Nephron progenitor cell (in vitro differentiated cells): Measurements from ENCODE around the gene NGEF.
A peak's percentile ranks its signal among the peaks of the same experiment; 100 is the strongest.

ENCODE experiments used
- DNase-seq: peaks from one replicate; pipeline ENCODE4 v3.0.0; 2021
- H3K27ac Mint-ChIP-seq: 2 replicates; pipeline ENCODE4 v1.8.0; 2021; ENCODE audit warnings: mild to moderate bottlenecking, moderate library complexity, mixed read lengths
- H3K27me3 Mint-ChIP-seq: 2 replicates; pipeline ENCODE4 v1.8.0; 2021; ENCODE audit warnings: mild to moderate bottlenecking, low read depth, mixed read lengths; ENCODE audit not compliant: poor library complexity
- H3K36me3 Mint-ChIP-seq: 2 replicates; pipeline ENCODE4 v1.8.0; 2021; ENCODE audit warnings: low read depth, mixed read lengths
- H3K4me1 Mint-ChIP-seq: 2 replicates; pipeline ENCODE4 v1.8.0; 2021; ENCODE audit warnings: mixed read lengths
- H3K4me3 Mint-ChIP-seq: 2 replicates; pipeline ENCODE4 v1.8.0; 2021; ENCODE audit warnings: mild to moderate bottlenecking, moderate library complexity, mixed read lengths
- H3K9me3 Mint-ChIP-seq: 2 replicates; pipeline ENCODE4 v1.8.0; 2021; ENCODE audit warnings: mild to moderate bottlenecking, moderate library complexity, mixed read lengths
- TF ChIP-seq, protein P1 (sequence below): fragments of 200-600 bp; sonication (generic); IDR thresholded peaks from 2 replicates; pipeline ENCODE4 v1.5.0; 2021; ENCODE audit warnings: antibody characterized with exemption

The NGEF gene

DNA sequence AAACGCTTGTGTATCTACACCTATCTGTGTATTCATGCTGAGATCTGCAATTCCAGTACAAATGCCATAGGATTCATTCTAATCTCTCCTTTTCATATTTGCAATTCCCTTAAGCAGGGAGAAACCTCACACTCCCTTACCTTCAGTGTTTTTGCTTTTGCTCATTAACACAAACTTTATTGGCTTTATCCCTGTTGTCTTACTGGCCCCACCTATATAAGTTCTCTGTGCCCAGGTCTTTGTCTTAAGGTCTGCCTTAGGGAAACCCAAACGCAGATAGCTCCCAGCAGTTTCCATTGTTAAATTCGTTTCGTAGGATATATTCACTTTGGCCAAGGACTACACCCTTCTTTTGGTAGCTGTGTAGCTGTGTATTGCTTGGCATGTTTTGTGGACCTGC lies 147.0 kb downstream of the NGEF start:
- no peaks in the 10 kb centered on the region for H3K9me3 Mint-ChIP-seq
- peaks cover 8% of the 10 kb centered on the region for H3K27me3 Mint-ChIP-seq
- H3K27ac Mint-ChIP-seq, result no peak overlapping the region
- no peak for DNase-seq
- TF ChIP-seq, protein P1, sequence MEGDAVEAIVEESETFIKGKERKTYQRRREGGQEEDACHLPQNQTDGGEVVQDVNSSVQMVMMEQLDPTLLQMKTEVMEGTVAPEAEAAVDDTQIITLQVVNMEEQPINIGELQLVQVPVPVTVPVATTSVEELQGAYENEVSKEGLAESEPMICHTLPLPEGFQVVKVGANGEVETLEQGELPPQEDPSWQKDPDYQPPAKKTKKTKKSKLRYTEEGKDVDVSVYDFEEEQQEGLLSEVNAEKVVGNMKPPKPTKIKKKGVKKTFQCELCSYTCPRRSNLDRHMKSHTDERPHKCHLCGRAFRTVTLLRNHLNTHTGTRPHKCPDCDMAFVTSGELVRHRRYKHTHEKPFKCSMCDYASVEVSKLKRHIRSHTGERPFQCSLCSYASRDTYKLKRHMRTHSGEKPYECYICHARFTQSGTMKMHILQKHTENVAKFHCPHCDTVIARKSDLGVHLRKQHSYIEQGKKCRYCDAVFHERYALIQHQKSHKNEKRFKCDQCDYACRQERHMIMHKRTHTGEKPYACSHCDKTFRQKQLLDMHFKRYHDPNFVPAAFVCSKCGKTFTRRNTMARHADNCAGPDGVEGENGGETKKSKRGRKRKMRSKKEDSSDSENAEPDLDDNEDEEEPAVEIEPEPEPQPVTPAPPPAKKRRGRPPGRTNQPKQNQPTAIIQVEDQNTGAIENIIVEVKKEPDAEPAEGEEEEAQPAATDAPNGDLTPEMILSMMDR, result no peak
- H3K4me3 Mint-ChIP-seq, result no peak overlapping the region
- H3K36me3 Mint-ChIP-seq, result peaks cover 5% of the 10 kb centered on the region
- H3K4me1 Mint-ChIP-seq, result peaks cover 20% of the 10 kb centered on the region

GRCh38 chr2:232865165-232865564 lies 147.9 kb downstream of the NGEF start:
- Mint-ChIP-seq H3K9me3 (no peaks in the 10 kb centered on the region), H3K36me3 (peaks cover 11% of the 10 kb centered on the region), H3K4me3 (no peak overlapping the region), H3K27me3 (peaks cover 8% of the 10 kb centered on the region), H3K4me1 (peaks cover 13% of the 10 kb centered on the region), H3K27ac (no peak overlapping the region)
- no peak for DNase-seq
- TF ChIP-seq, protein P1, result no peak

- no peak for DNase-seq
- H3K27ac Mint-ChIP-seq, result no peak overlapping the region
- H3K4me3 Mint-ChIP-seq, result no peak overlapping the region
- H3K4me1 Mint-ChIP-seq, result peaks cover 3% of the 10 kb centered on the region
- H3K9me3 Mint-ChIP-seq, result no peaks in the 10 kb centered on the region
- peaks cover 21% of the 10 kb centered on the region for H3K36me3 Mint-ChIP-seq
- H3K27me3 Mint-ChIP-seq, result peaks cover 3% of the 10 kb centered on the region
- TF ChIP-seq, protein P1, result no peak
These were observed 149.1 kb downstream of the NGEF start for GRCh38 chr2:232863996-232864395.

DNA sequence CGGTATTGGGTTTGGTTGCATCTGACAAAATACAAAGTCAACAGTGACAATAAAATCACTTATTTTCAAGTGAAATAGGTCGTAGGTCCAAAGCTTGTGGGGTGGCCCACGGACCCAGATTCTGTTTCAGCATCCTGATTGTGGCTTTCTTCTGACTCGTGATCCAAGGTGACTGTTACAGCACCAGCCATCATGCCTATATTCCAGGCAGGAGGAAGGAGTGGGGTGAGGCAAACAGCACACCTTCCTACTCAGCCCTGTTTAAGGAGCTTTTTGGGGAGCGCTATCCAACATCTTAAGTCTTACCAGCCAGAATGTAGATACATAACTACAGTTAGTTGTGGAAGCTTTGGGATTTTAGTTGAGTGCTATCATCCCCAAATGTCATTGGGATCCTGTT lies 151.7 kb downstream of the NGEF start:
- H3K4me1 Mint-ChIP-seq, result peaks cover 8% of the 10 kb centered on the region
- H3K27ac Mint-ChIP-seq, result no peak overlapping the region
- DNase-seq, result no peak
- peaks cover 43% of the 10 kb centered on the region for H3K36me3 Mint-ChIP-seq
- peaks cover 9% of the 10 kb centered on the region for H3K27me3 Mint-ChIP-seq
- no peak overlapping the region for H3K4me3 Mint-ChIP-seq
- TF ChIP-seq, protein P1, result no peak
- H3K9me3 Mint-ChIP-seq, result no peaks in the 10 kb centered on the region

DNA sequence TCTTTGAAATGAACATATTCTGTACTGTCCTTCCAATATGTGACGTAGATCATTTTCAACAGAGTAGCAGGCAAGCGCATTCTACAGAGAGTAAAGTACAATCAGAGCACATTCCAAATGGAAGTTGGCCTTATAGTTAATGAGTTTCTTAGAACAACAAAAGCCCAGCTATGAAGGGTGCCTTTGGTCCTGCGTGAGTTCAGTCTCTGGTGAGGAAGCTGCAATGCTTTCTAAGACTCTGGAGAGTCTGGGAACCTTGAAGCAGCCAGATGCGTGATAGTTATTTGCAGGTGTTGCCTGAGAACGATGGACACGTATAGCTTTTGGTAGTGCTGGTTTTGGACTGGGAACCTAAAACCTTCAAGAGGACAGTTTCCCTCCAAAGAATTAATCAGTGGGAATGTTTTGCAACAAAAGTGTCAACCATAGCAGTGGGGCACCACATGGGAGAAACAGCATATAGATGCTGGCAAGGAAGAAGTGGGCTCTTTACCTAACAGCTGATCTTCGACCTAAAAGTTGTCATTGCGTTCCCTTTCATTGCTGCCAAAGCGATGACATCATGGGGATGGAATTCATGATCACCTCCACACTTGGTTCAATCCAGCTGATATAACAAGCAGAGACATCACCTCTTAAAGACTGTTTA lies 152.3 kb downstream of the NGEF start:
- H3K9me3 Mint-ChIP-seq, result no peaks in the 10 kb centered on the region
- H3K27ac Mint-ChIP-seq, result no peak overlapping the region
- TF ChIP-seq, protein P1, result no peak
- no peak overlapping the region for H3K4me3 Mint-ChIP-seq
- H3K36me3 Mint-ChIP-seq, result peaks cover 47% of the 10 kb centered on the region
- no peak for DNase-seq
- H3K4me1 Mint-ChIP-seq, result peaks cover 8% of the 10 kb centered on the region
- peaks cover 8% of the 10 kb centered on the region for H3K27me3 Mint-ChIP-seq

- no peak for DNase-seq
- Mint-ChIP-seq H3K36me3 (peaks cover 47% of the 10 kb centered on the region), H3K9me3 (no peaks in the 10 kb centered on the region), H3K4me1 (peaks cover 8% of the 10 kb centered on the region), H3K27ac (peak overlapping the region; percentile 27), H3K27me3 (peaks cover 5% of the 10 kb centered on the region), H3K4me3 (no peak overlapping the region)
- TF ChIP-seq, protein P1, result no peak
These were observed 153.6 kb downstream of the NGEF start for GRCh38 chr2:232859385-232859916.
